Stimulated activated CD8-positive, alpha-beta memory T cell treated with anti-CD3 and anti-CD28 coated beads, Interleukin-12 subunit alpha, Interleukin-12 subunit beta, amount 100 ng/mL, for 4 hours (primary cell): ENCODE measurements around the gene PRUNE2.

Experiments used
- DNase-seq: peaks from one replicate; pipeline ENCODE4 v3.0.0-alpha.2; 2020; ENCODE audit warnings: low read depth

PRUNE2 gene

GRCh38 chr9:76901801-76902200 is 4.1 kb downstream of the PRUNE2 start:
- DNase-seq, result no peak

GRCh38 chr9:76900884-76901440 is 5.0 kb downstream of the PRUNE2 start:
- DNase-seq, result no peak

- no peak for DNase-seq
Measured at GRCh38 chr9:76898786-76899185, 7.1 kb downstream of the PRUNE2 start.

GRCh38 chr9:76897804-76898525 is 7.9 kb downstream of the PRUNE2 start:
- DNase-seq, result no peak

- no peak for DNase-seq
Measured at GRCh38 chr9:76896035-76896434, 9.9 kb downstream of the PRUNE2 start.

DNA sequence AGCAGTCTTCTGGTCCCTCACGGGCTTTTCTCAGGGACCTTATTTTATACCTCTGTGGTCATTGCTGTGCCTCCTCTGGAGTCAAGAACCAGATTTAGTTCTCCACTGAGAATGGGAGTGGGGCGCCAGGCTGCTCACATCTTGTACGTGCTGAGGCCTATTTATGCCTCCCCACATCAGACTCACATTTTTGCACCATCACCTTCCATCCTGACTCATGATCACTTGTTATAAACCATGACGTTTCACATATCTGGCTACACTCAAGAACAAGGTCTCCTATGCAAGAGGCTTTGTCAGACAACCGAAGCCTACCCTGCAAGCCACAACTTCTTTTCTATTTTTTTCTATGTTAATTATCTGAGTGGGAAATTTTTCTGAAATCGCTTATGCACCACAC is 10.7 kb downstream of the PRUNE2 start:
- no peak for DNase-seq

GRCh38 chr9:76894198-76894597 is 11.7 kb downstream of the PRUNE2 start:
- DNase-seq, result no peak

GRCh38 chr9:76893395-76893932 is 12.4 kb downstream of the PRUNE2 start:
- DNase-seq, result no peak

DNA sequence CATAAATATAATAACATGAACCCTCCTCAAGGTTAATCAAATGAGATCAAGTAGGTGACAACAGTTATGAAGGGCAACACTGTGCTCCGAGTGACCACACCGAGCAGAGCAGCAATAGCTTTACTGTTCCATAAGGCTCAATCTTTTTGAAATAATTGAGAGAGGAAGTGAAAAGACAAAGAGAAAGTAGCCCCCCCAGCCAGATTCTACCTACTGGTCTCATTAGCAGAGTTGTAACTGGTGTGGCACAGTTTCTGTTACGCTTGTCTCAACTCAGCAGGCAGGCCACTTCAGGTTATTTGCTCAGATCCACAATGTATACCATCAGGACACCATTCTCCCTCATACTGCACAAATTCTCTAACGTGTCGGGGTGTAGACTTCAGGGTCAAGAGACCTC is 14.0 kb downstream of the PRUNE2 start:
- no peak for DNase-seq

- no peak for DNase-seq
Measured at GRCh38 chr9:76891279-76891678, 14.6 kb downstream of the PRUNE2 start.

GRCh38 chr9:76887951-76888350 is 18.0 kb downstream of the PRUNE2 start:
- no peak for DNase-seq

- DNase-seq, result no peak
Measured at GRCh38 chr9:76887003-76887821, 18.7 kb downstream of the PRUNE2 start.

DNA sequence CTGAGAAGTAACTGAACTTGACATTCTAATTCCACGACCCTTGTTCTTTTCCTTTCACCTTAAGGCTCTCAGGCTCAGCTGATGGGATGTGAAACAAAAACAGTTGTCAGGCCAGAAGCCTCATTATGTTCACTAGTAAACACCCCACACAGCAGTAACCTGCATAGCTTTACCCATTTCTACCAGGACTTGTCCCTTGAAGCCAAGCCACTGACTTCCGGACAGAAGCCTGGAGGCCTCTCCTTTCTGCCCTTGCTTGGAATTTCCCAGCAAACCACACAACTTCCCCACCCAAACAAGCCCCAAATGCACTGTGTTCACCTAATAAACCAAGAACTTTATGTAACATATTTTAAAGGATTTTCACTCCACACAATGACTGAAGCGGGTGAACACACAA is 19.6 kb downstream of the PRUNE2 start:
- DNase-seq, result no peak

DNA sequence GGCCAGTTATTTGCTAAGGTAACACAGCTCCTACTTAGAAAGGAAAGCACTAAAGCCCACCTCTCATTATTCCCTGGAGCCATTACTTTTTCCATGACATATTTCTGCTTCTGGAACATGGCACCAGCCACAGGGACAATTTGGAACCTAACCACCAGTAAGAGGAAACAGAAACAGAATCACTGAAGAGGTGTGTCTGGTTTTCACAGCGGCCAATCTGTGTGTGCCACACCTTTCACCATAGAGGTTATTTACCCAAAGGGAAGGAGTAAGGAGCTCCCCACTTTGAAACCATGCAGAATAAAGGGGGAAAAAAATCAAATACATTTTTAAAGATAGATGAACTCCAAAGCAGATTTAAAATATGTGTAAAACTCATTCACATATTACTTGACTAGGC is 21.1 kb downstream of the PRUNE2 start:
- no peak for DNase-seq

- no peak for DNase-seq
Measured at GRCh38 chr9:76883341-76883855, 22.5 kb downstream of the PRUNE2 start.

- DNase-seq, result no peak
Measured at GRCh38 chr9:76882686-76883085, 23.2 kb downstream of the PRUNE2 start.

GRCh38 chr9:76880210-76880609 is 25.7 kb downstream of the PRUNE2 start:
- DNase-seq, result no peak

DNA sequence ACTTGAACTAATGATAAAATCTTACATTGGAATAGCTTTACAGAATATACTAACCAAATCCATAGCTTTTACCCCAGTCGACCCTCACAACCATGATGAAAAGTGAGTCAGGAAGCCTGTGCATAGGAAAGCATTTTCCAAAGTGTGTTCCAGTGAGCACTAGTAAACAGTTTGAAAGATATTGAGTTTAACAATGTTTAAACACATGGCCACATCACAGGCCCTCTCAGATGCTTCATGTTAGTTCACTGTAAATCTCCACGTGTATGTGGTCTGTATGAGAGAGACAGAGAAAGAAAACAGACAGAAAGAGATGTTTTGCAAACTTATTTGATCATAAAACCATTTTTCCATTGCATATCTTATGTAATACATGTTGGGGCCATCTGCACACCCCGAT is 27.0 kb downstream of the PRUNE2 start:
- no peak for DNase-seq

DNA sequence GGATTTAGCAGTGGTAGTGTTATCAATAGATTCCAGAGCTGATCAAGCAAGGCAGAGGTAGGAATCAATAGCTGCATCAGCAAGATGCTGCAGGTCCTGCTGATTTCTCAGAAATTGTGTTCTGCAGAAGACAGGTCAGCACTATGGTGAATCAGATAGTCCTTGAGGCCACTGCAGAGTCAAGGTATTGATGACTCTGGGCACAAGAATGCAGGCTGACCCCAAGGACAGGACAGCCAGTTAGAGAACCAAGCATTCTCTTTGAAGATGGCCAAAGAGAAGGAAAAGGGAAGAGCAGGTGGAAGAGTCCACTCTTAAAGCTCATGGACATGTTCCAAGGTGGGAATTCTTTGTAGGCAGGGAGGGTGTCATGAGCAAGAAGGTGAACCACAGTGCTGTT is 28.0 kb downstream of the PRUNE2 start:
- no peak for DNase-seq

DNA sequence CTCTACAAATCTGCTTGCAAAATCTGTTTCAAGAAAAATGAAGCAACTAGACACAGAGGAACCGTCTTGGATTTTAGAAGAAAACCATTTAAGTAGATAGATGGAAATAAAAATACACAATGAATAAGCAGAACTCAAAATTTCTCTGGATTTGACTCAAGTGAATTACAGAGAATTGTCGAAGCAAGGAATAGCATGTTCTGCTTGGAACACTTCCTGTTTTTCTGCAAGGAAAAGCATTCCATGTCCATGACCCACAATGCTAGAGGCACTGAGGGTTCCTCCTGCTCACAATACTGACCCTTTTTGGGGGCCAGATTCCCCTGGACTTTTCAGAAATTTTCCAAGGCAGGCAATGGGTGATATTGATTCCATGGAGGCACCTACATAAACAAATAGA is 29.8 kb downstream of the PRUNE2 start:
- no peak for DNase-seq

- DNase-seq, result no peak
Measured at GRCh38 chr9:76873821-76874220, 32.1 kb downstream of the PRUNE2 start.

DNA sequence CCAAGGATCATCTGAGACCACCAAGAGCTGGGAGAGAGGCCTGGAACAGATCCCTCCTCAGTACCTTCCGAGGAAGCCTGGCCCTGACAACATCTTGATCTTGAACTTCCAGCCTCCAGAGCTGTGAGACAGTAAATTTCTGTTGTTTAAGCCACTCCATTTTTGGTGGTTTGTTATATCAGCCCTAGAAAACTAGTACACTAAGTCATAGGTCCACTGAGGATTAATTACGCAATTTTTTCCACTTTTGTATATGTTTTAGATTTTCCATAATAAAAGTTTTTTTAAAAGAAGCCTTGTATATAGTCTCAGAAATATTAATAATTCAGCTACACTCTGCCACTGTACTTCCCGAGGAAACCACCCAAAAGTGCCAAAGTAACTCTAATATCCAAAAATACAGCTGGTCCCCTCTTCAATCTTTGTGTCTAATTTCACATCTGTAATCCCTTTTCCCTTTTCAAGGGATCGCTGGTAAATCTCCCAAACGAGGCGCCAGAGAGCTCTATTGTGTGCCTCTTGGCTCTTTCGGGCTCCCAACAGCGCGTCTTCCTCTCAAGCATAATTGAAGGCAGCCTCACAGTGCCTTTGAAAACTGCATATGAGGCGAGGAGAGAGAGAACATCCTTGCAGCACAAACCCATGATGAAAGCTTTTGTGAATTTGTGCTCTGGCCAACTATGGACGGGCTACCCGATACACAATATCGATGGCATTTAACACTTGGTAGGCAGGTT is 32.7 kb downstream of the PRUNE2 start:
- no peak for DNase-seq
